ENCODE data around the gene ITGA2B.
"Not testable (repeated sequence)": the region's sequence is repeated elsewhere in the genome, so short reads cannot be mapped to it uniquely, and the experiment has no call there.

The ITGA2B gene

DNA sequence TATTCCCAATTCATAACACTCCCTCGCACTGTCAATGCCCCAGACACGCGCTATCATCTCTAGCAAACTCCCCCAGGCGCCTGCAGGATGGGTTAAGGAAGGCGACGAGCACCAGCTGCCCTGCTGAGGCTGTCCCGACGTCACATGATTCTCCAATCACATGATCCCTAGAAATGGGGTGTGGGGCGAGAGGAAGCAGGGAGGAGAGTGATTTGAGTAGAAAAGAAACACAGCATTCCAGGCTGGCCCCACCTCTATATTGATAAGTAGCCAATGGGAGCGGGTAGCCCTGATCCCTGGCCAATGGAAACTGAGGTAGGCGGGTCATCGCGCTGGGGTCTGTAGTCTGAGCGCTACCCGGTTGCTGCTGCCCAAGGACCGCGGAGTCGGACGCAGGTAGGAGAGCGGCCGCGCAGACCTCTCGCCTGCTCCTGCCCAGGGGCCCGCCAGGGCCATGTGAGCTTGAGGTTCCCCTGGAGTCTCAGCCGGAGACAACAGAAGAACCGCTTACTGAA is 44.5 kb downstream of the ITGA2B start, which contains the start of gene GRN:
Gene GRN, plus strand, starts transcription at position 364 of the 515 bp plus-strand sequence. CDS start 3,863 bp downstream, outside the sequence.
- Histone ChIP-seq H3K27ac (peak within 1 kb of the TSS; percentile 54), H3K9me3 (ENCODE audit: severe bottlenecking) (no peaks in the 10 kb centered on the region), H3K27me3 (ENCODE audit: insufficient read depth, low read depth, severe bottlenecking) (no peaks in the 10 kb centered on the region), H3K4me3 (ENCODE audit: low read depth, low read length) (peak within 1 kb of the TSS; percentile 80), H3K36me3 (peaks cover 4% of the 10 kb centered on the region; the same call in 1 of the 2 replicates)
- peak; percentile 98 for DNase-seq
- no peak for TF ChIP-seq CTCF (IDR thresholded peaks at IDR 0.05; ENCODE audit: low read depth, low read length)

- Histone ChIP-seq H3K27me3 (ENCODE audit: insufficient read depth, low read depth, severe bottlenecking) (no peaks in the 10 kb centered on the region), H3K9me3 (ENCODE audit: severe bottlenecking) (no peaks in the 10 kb centered on the region), H3K4me3 (ENCODE audit: low read depth, low read length) (no peak overlapping the region), H3K36me3 (no peaks in the 10 kb centered on the region), H3K27ac (no peak overlapping the region)
- no peak for TF ChIP-seq CTCF (IDR thresholded peaks at IDR 0.05; ENCODE audit: low read depth, low read length)
- DNase-seq, result no peak
Observed at GRCh38 chr17:44343510-44344209, 45.8 kb downstream of the ITGA2B start.

GRCh38 chr17:44340553-44340952 is 48.9 kb downstream of the ITGA2B start:
- H3K9me3 ChIP-seq (ENCODE audit: severe bottlenecking); DNase-seq; H3K27ac ChIP-seq; H3K4me3 ChIP-seq (ENCODE audit: low read depth, low read length); H3K36me3 ChIP-seq; H3K27me3 ChIP-seq (ENCODE audit: insufficient read depth, low read depth, severe bottlenecking): not testable (repeated sequence)

- no peaks in the 10 kb centered on the region for H3K9me3 ChIP-seq (ENCODE audit: severe bottlenecking)
- H3K36me3 ChIP-seq, result no peaks in the 10 kb centered on the region
- no peak overlapping the region for H3K4me3 ChIP-seq (ENCODE audit: low read depth, low read length)
- DNase-seq, result no peak
- H3K27ac ChIP-seq, result peak overlapping the region; percentile 36
- TF ChIP-seq CTCF (IDR thresholded peaks at IDR 0.05; ENCODE audit: low read depth, low read length), result no peak
- H3K27me3 ChIP-seq (ENCODE audit: insufficient read depth, low read depth, severe bottlenecking), result no peaks in the 10 kb centered on the region
Observed at GRCh38 chr17:44338702-44339101, 50.7 kb downstream of the ITGA2B start.

DNA sequence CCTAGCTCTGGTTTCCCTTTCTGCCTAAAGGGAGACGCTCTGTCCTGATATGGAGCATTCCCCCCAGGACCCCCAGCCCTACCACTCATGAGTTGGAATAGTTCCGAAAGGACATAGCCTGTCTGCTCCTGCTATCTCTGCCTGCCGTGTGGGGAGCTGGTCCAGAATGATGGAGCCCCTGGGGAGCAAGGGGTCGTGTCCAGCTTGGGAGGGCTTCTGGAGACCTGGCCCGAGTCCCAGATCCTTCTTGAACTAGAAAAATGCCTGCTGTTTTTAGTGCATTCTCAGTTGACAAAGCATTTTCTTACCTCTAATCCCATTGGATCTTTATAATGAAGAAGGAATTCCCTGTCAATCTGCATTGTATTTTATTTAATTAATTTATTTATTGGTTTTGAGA is 53.5 kb downstream of the ITGA2B start:
- no peak for DNase-seq
- H3K27me3 ChIP-seq (ENCODE audit: insufficient read depth, low read depth, severe bottlenecking), result no peaks in the 10 kb centered on the region
- H3K27ac ChIP-seq, result no peak overlapping the region
- no peaks in the 10 kb centered on the region for H3K36me3 ChIP-seq
- H3K4me3 ChIP-seq (ENCODE audit: low read depth, low read length), result no peak overlapping the region
- H3K9me3 ChIP-seq (ENCODE audit: severe bottlenecking), result no peaks in the 10 kb centered on the region
- no peak for TF ChIP-seq CTCF (IDR thresholded peaks at IDR 0.05; ENCODE audit: low read depth, low read length)

- Histone ChIP-seq H3K9me3 (ENCODE audit: severe bottlenecking) (no peaks in the 10 kb centered on the region), H3K27me3 (ENCODE audit: insufficient read depth, low read depth, severe bottlenecking) (no peaks in the 10 kb centered on the region), H3K27ac (no peak overlapping the region), H3K4me3 (ENCODE audit: low read depth, low read length) (no peak overlapping the region), H3K36me3 (no peaks in the 10 kb centered on the region)
- DNase-seq, result no peak
- no peak for TF ChIP-seq CTCF (IDR thresholded peaks at IDR 0.05; ENCODE audit: low read depth, low read length)
Observed at GRCh38 chr17:44335564-44335963, 53.9 kb downstream of the ITGA2B start.
